ENCODE measurements around the gene SLC35D2. TPM values are rescaled to one million over a fixed set of nuclear protein-coding genes. Genes with fewer than 3 reads are reported as not detected.
A peak's percentile ranks its signal among the peaks of the same experiment; 100 is the strongest.

Gene SLC35D2
- total and polyA plus RNA-seq, 5 donors = 10.5 to 17.9 (median 14.3) TPM

DNA sequence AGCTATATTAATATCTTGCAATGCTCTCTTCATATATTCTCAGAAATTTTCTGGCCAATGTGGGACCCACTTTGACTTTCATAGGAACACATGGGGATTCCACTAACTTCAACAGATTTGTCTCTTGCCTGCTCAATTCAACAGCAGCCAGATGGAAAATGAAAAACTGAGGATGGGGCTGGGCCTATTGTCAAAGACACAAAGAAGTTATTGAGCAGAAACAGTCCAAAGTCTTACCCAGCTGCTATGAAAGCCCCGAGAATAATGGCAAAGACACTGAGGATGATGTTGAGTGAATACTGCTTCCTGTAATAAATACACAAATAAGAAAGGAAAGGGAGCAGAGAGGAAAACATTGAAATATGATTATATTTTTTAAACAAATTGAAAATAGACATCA is 32.6 kb downstream of the SLC35D2 start:
- H3K9me3 ChIP-seq (ENCODE audit: control insufficient read depth, low read length) = no peaks in the 10 kb centered on the region
- ATAC-seq = no peak
- 84% methylated on average over 1 of the region's 1 CpG for WGBS
- intact Hi-C loops (cut with DNase I) = no loop called here
- no peak overlapping the region for H3K4me3 ChIP-seq (ENCODE audit: low read length)
- no peaks in the 10 kb centered on the region for H3K4me1 ChIP-seq (ENCODE audit: control insufficient read depth, insufficient read depth, low read length)
- H3K27me3 ChIP-seq (ENCODE audit: control insufficient read depth, insufficient read depth) = no peaks in the 10 kb centered on the region
- H3K27ac ChIP-seq (ENCODE audit: low read length) = no peak overlapping the region
- DNase-seq = no peak

DNA sequence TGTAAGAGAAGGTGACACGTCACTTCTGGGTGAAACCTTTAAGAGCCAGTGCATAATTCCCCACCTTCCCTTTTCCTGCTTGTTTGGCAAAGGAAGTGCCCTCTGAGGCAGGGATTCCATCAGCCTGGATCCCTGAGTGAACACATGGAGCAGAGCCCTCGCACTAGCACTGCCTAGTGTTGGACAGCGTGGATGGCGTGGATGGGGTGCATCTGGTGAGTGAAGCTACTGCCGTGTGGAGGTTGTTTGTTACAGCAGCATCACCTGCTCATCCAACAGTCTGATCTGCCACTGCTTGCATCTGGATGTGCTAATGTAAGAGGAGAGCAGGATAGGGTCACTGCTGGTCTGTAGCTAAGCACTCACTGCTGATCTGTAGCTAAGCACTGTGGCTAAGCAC is 35.2 kb downstream of the SLC35D2 start:
- no peak overlapping the region for H3K4me3 ChIP-seq (ENCODE audit: low read length)
- no peak overlapping the region for H3K27ac ChIP-seq (ENCODE audit: low read length)
- no peak for ATAC-seq
- intact Hi-C loops (cut with DNase I) = loop anchor here in 1 of 4 donors (10.0 kb wide), 1 partner anchor 67 kb away; the partner anchor contains the start of gene ZNF367
- DNase-seq = no peak
- 98% methylated on average over 5 of the region's 5 CpGs for WGBS
- H3K27me3 ChIP-seq (ENCODE audit: control insufficient read depth, insufficient read depth) = no peaks in the 10 kb centered on the region
- no peaks in the 10 kb centered on the region for H3K4me1 ChIP-seq (ENCODE audit: control insufficient read depth, insufficient read depth, low read length)
- H3K9me3 ChIP-seq (ENCODE audit: control insufficient read depth, low read length) = no peaks in the 10 kb centered on the region

DNA sequence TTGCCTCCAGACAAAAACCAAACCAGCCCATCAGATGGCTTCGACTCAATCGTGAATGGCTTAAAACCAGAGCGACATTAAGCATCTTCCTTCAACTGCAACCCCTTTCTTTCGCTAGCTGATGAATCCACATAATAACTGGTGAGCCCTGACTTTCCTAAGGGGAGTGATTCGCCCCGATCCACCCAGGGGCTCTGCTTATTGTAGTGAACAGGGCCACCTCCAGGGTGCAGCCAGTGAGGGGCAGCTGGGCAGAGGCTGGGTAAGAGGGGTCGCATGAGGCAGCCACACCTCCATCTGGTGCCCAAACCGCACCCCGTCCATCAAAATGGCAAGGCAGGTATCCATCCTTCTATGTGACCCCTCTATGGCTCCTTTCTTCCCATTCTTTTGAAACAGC is 38.0 kb downstream of the SLC35D2 start:
- peaks cover 2% of the 10 kb centered on the region for H3K4me1 ChIP-seq (ENCODE audit: control insufficient read depth, insufficient read depth, low read length)
- H3K27me3 ChIP-seq (ENCODE audit: control insufficient read depth, insufficient read depth) = no peaks in the 10 kb centered on the region
- no peak overlapping the region for H3K27ac ChIP-seq (ENCODE audit: low read length)
- intact Hi-C loops (cut with DNase I) = loop anchor here in 1 of 4 donors (10.0 kb wide), 1 partner anchor 69 kb away; the partner anchor contains the start of gene ZNF367
- no peak overlapping the region for H3K4me3 ChIP-seq (ENCODE audit: low read length)
- DNase-seq = no peak
- H3K9me3 ChIP-seq (ENCODE audit: control insufficient read depth, low read length) = no peaks in the 10 kb centered on the region
- ATAC-seq = peak in 1 of 2 donors; percentile 22
- WGBS = 94% methylated on average over 9 of the region's 9 CpGs

DNA sequence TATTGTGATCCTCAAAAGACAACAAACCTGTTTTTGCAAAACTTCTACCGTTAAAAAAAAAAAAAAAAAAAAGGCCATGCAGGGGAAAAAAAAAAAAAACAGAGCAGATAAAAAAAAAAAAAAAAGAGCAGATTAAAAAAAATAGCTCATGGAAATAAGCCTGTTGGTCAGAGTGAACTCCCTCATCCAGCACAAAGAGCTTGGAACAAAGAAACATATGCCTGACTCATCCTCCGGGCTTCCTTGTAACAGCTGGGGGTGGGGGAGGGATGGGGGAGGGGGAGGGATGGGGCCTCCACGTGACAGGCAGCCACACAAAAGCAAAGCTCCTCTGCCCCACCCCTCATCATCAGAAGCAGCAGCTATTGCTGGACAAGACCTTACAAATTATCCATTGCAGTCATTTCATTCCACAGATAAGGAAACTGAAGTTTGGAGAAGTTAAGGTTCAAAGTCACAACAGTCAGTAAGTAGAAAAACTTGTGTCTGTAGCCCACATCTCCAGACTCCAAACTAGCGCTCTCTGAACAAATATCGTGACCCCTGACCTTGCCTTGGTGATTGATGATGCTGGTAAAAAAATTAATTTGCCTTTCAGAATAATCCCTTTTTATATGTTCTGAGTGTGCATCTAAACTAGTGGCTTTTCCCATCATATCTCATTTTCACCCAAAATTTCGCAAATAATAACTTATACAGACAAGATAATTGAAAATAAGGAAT is 38.9 kb downstream of the SLC35D2 start:
- peak overlapping the region; percentile 48 for H3K27ac ChIP-seq (ENCODE audit: low read length)
- H3K9me3 ChIP-seq (ENCODE audit: control insufficient read depth, low read length) = no peaks in the 10 kb centered on the region
- H3K4me1 ChIP-seq (ENCODE audit: control insufficient read depth, insufficient read depth, low read length) = peaks cover 2% of the 10 kb centered on the region
- intact Hi-C loops (cut with DNase I) = loop anchor here in 1 of 4 donors (10.0 kb wide), 1 partner anchor 70 kb away; the partner anchor contains the start of gene ZNF367
- WGBS = 43% methylated on average over 6 of the region's 6 CpGs
- no peaks in the 10 kb centered on the region for H3K27me3 ChIP-seq (ENCODE audit: control insufficient read depth, insufficient read depth)
- ATAC-seq (peak; percentile 88 to 95), DNase-seq (peak; percentile 61 to 68 (median 67))
- H3K4me3 ChIP-seq (ENCODE audit: low read length) = no peak overlapping the region

GRCh38 chr9:96343515-96344360 is 39.8 kb downstream of the SLC35D2 start:
- Histone ChIP-seq H3K27ac (ENCODE audit: low read length) (no peak overlapping the region), H3K27me3 (ENCODE audit: control insufficient read depth, insufficient read depth) (no peaks in the 10 kb centered on the region), H3K4me3 (ENCODE audit: low read length) (no peak overlapping the region), H3K9me3 (ENCODE audit: control insufficient read depth, low read length) (no peaks in the 10 kb centered on the region), H3K4me1 (ENCODE audit: control insufficient read depth, insufficient read depth, low read length) (peaks cover 2% of the 10 kb centered on the region)
- intact Hi-C loops (cut with DNase I) = loop anchor here in 1 of 4 donors (10.0 kb wide), 1 partner anchor 71 kb away; the partner anchor contains the start of gene ZNF367
- DNase-seq (no peak), ATAC-seq (no peak)
- WGBS = 60% methylated on average over 5 of the region's 5 CpGs

GRCh38 chr9:96342571-96343245 is 40.8 kb downstream of the SLC35D2 start:
- intact Hi-C loops (cut with DNase I) = loop anchor here in 1 of 4 donors (10.0 kb wide), 1 partner anchor 72 kb away; the partner anchor contains the start of gene ZNF367
- 70% methylated on average over 20 of the region's 20 CpGs for WGBS
- H3K27me3 ChIP-seq (ENCODE audit: control insufficient read depth, insufficient read depth) = no peaks in the 10 kb centered on the region
- peaks cover 2% of the 10 kb centered on the region for H3K4me1 ChIP-seq (ENCODE audit: control insufficient read depth, insufficient read depth, low read length)
- no peaks in the 10 kb centered on the region for H3K9me3 ChIP-seq (ENCODE audit: control insufficient read depth, low read length)
- ATAC-seq (no peak), DNase-seq (peak in 1 of 3 donors; percentile 53)
- H3K4me3 ChIP-seq (ENCODE audit: low read length) = no peak overlapping the region
- H3K27ac ChIP-seq (ENCODE audit: low read length) = peak overlapping the region; percentile 15

DNA sequence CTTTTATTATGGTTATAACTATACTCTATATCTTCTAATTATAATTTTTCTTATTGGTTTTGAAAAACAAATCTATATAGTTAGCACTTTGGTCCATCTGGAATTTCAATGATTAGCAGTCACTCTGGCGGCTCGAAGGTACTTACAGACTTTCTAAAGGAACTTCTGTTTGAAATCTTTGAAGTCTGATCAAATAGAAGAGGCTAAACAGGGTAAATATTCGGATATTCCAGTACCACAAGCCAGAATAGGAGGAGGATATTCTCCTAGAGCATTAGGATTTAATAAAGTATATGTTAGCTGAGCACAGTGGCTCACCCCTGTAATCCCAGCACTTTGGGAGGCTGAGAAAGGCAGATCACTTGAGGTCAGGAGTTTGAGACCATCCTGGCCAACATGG is 42.8 kb downstream of the SLC35D2 start:
- ATAC-seq (no peak), DNase-seq (no peak)
- no peak overlapping the region for H3K4me3 ChIP-seq (ENCODE audit: low read length)
- H3K27ac ChIP-seq (ENCODE audit: low read length) = no peak overlapping the region
- H3K27me3 ChIP-seq (ENCODE audit: control insufficient read depth, insufficient read depth) = no peaks in the 10 kb centered on the region
- no peaks in the 10 kb centered on the region for H3K9me3 ChIP-seq (ENCODE audit: control insufficient read depth, low read length)
- peaks cover 2% of the 10 kb centered on the region for H3K4me1 ChIP-seq (ENCODE audit: control insufficient read depth, insufficient read depth, low read length)
- intact Hi-C loops (cut with DNase I) = loop anchor here in 1 of 4 donors (10.0 kb wide), 1 partner anchor 74 kb away; the partner anchor contains the start of gene ZNF367
- 97% methylated on average over 3 of the region's 3 CpGs for WGBS

- ATAC-seq = no peak
These were observed 45.2 kb downstream of the SLC35D2 start for GRCh38 chr9:96338299-96338698.

GRCh38 chr9:96333958-96334357 is 49.6 kb downstream of the SLC35D2 start:
- Histone ChIP-seq H3K27ac (ENCODE audit: low read length) (no peak overlapping the region), H3K4me1 (ENCODE audit: control insufficient read depth, insufficient read depth, low read length) (no peaks in the 10 kb centered on the region), H3K4me3 (ENCODE audit: low read length) (no peak overlapping the region), H3K9me3 (ENCODE audit: control insufficient read depth, low read length) (no peaks in the 10 kb centered on the region), H3K27me3 (ENCODE audit: control insufficient read depth, insufficient read depth) (no peaks in the 10 kb centered on the region)
- 56% methylated on average over 1 of the region's 1 CpG for WGBS
- intact Hi-C loops (cut with DNase I) = no loop called here
- DNase-seq (no peak), ATAC-seq (no peak)

More at GRCh38 chr9:96338299-96338698, 45.2 kb downstream of the SLC35D2 start:
- intact Hi-C loops (cut with DNase I) = no loop called here
- no peaks in the 10 kb centered on the region for H3K9me3 ChIP-seq (ENCODE audit: control insufficient read depth, low read length)
- H3K27me3 ChIP-seq (ENCODE audit: control insufficient read depth, insufficient read depth) = no peaks in the 10 kb centered on the region
- no peak overlapping the region for H3K27ac ChIP-seq (ENCODE audit: low read length)
- H3K4me1 ChIP-seq (ENCODE audit: control insufficient read depth, insufficient read depth, low read length) = peaks cover 2% of the 10 kb centered on the region
- H3K4me3 ChIP-seq (ENCODE audit: low read length) = no peak overlapping the region
- 97% methylated on average over 3 of the region's 3 CpGs for WGBS
- no peak for DNase-seq

DNA sequence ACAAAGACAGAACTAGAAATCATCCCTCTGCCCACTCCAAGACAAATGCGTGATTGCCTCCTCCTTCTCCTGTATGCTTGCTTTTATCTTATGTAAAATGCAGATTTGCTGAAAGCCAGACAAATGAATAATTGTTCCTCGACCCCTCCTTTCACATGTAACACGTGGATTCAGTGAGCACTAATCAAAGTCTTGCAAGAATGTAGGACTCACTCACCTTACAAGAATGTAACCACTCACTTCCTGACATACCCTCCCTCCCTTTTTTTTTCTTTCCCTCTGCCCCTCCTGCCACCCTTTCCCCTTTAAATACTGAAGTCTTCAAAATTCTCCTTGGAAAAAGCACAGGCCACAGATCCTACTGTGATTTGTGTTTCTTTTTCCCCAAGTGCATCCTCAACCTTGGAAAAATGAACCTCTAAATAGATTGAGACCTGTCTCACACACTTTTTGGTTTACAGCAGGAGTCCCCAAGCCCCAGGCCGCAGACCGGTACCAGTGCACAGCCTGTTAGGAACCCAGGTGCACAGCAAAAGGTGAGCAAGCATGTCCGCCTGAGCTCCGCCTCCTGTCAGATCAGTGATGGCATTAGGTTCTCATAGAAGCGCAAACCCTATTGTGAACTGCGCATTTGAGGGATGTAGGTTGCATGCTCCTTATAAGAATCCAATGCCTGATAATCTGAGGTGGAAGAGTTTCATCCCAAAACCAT is 52.1 kb downstream of the SLC35D2 start:
- WGBS = 92% methylated on average over 9 of the region's 9 CpGs
- Histone ChIP-seq H3K4me1 (ENCODE audit: control insufficient read depth, insufficient read depth, low read length) (no peaks in the 10 kb centered on the region), H3K9me3 (ENCODE audit: control insufficient read depth, low read length) (no peaks in the 10 kb centered on the region), H3K27me3 (ENCODE audit: control insufficient read depth, insufficient read depth) (no peaks in the 10 kb centered on the region), H3K4me3 (ENCODE audit: low read length) (no peak overlapping the region), H3K27ac (ENCODE audit: low read length) (no peak overlapping the region)
- no peak for ATAC-seq
- no peak for DNase-seq
- intact Hi-C loops (cut with DNase I) = no loop called here

Measured in right cardiac atrium (tissue), 5 donors.